ENCODE measurements around the gene CCNYL1. TPM values are rescaled to one million over a fixed set of nuclear protein-coding genes. Genes with fewer than 3 reads are reported as not detected.

The CCNYL1 gene
- total RNA-seq, 2 experiments from 2014 or later, result 4.2 to 24.2 TPM

DNA sequence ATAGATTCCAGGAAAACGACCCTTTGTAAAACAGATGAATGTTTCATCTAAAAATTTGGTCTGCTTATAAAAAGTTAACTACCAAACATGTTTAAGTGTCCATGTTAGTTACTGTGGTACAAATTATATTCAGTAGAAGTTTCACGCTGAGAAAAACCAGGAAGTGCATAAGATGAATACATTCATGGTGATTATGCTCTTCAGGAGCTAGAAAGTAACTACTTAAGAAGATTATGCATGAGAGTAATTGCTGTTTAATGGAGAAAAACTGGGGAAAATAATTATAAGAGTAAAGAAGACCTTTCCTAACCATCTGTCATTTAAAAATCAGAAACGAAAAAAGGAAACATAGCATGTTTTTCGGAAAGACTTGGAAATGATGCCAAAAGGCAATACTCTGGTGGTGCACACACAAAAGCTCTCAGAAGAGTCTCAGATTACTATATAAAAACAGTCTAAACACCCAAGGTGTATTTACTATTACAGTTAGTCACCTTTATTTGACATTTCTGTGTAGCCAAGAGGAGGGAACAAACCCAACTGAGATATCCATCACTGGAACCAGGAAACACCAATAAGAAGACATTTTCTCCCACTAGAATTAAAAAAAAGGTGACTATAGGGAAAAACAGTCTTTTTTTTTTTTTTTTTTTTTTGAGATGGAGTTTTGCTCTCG is 47.4 kb upstream of the CCNYL1 start:
- TF ChIP-seq CTCF (conservative IDR thresholded peaks at IDR 0.05; ENCODE audit: low read length), result no peak
- TF ChIP-seq EZH2phosphoT487 (IDR thresholded peaks at IDR 0.05; ENCODE audit: borderline replicate concordance, low read depth, low read length), result no peak
- Histone ChIP-seq H3K9me2 (ENCODE audit: insufficient read depth, low read length) (no peaks in the 10 kb centered on the region), H3K4me2 (ENCODE audit: low read length) (peak overlapping the region; percentile 56), H3K4me3 (ENCODE audit: low read depth, low read length, poor library complexity, severe bottlenecking) (peak overlapping the region; percentile 6), H3K36me3 (ENCODE audit: insufficient read depth, low read length) (no peaks in the 10 kb centered on the region), H4K20me1 (ENCODE audit: insufficient read depth, low read length) (no peaks in the 10 kb centered on the region), H3K27ac (ENCODE audit: low read depth, low read length, poor library complexity, severe bottlenecking) (no peak overlapping the region), H3K4me1 (ENCODE audit: insufficient read depth, low read length, poor library complexity, severe bottlenecking) (peaks cover 45% of the 10 kb centered on the region), H2AFZ (ENCODE audit: low read length) (peak overlapping the region; percentile 89), H3K79me2 (ENCODE audit: insufficient read depth, low read depth, low read length) (no peaks in the 10 kb centered on the region), H3K9me3 (ENCODE audit: low read length) (no peaks in the 10 kb centered on the region)
- ChIA-PET CTCF (ENCODE audit: unreplicated experiment) (no interaction called here), POLR2A (interaction anchor here (2.6 kb wide), 1 partner anchor 37 kb away, joined by 9 read pairs; no protein-coding TSS in a partner anchor)
- DNase-seq (ENCODE audit: low spot score), result no peak
- intact Hi-C loops (cut with micrococcal nuclease; ENCODE audit: unreplicated experiment), result no loop called here
- no TSS peak for BruUV-seq (replicated peaks)

DNA sequence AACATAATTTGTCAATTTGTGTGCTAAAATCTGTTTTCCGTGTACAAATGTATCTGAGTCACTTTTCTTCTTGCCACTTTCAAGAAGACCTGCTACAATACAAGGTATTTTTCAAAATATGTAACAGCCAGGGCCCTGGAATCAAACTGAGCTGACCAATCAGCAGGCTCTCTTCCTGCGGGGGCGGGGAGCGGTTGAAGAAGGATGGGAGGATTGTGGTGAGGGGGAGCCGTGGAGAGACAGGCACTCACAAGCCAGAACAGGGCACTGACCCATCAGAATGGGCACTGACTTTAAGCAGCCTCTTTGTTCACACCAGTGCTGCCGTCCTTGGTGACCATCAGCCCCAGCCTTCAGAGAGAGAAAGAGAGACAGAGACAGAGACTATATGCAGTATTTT is 40.6 kb upstream of the CCNYL1 start:
- Histone ChIP-seq H3K36me3 (ENCODE audit: insufficient read depth, low read length) (no peaks in the 10 kb centered on the region), H2AFZ (ENCODE audit: low read length) (no peak overlapping the region), H3K9me2 (ENCODE audit: insufficient read depth, low read length) (no peaks in the 10 kb centered on the region), H4K20me1 (ENCODE audit: insufficient read depth, low read length) (no peaks in the 10 kb centered on the region), H3K27ac (ENCODE audit: low read depth, low read length, poor library complexity, severe bottlenecking) (no peak overlapping the region), H3K4me1 (ENCODE audit: insufficient read depth, low read length, poor library complexity, severe bottlenecking) (peaks cover 10% of the 10 kb centered on the region), H3K4me2 (ENCODE audit: low read length) (no peak overlapping the region), H3K4me3 (ENCODE audit: low read depth, low read length, poor library complexity, severe bottlenecking) (no peak overlapping the region), H3K79me2 (ENCODE audit: insufficient read depth, low read depth, low read length) (no peaks in the 10 kb centered on the region), H3K9me3 (ENCODE audit: low read length) (no peaks in the 10 kb centered on the region)
- BruUV-seq (replicated peaks), result no TSS peak
- TF ChIP-seq CTCF (conservative IDR thresholded peaks at IDR 0.05; ENCODE audit: low read length), result no peak
- TF ChIP-seq EZH2phosphoT487 (IDR thresholded peaks at IDR 0.05; ENCODE audit: borderline replicate concordance, low read depth, low read length), result no peak
- DNase-seq (ENCODE audit: low spot score), result no peak
- intact Hi-C loops (cut with micrococcal nuclease; ENCODE audit: unreplicated experiment), result no loop called here
- ChIA-PET CTCF (ENCODE audit: unreplicated experiment) (no interaction called here), POLR2A (no interaction called here)

DNA sequence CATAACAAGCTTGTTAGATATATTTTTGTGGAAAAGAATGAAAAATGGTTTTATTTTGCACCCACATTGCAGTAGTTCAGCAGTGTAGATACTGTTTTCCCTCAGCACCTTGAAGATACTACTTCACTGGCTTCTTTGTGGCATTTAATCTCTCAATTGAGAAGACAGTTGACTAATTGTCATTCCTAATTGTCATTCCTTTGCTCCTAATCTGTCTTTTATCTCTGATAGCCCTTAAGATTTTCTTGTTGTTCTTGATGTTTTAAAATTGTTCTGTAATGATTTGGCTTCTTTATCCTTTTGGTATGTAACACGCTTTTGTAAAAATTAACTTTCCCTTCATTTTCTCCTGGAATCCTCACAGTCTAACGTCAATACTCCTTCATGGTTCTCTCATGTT is 38.0 kb upstream of the CCNYL1 start:
- Histone ChIP-seq H3K36me3 (ENCODE audit: insufficient read depth, low read length) (no peaks in the 10 kb centered on the region), H2AFZ (ENCODE audit: low read length) (no peak overlapping the region), H3K79me2 (ENCODE audit: insufficient read depth, low read depth, low read length) (no peaks in the 10 kb centered on the region), H4K20me1 (ENCODE audit: insufficient read depth, low read length) (no peaks in the 10 kb centered on the region), H3K4me3 (ENCODE audit: low read depth, low read length, poor library complexity, severe bottlenecking) (no peak overlapping the region), H3K9me2 (ENCODE audit: insufficient read depth, low read length) (no peaks in the 10 kb centered on the region), H3K27ac (ENCODE audit: low read depth, low read length, poor library complexity, severe bottlenecking) (no peak overlapping the region), H3K9me3 (ENCODE audit: low read length) (no peaks in the 10 kb centered on the region), H3K4me1 (ENCODE audit: insufficient read depth, low read length, poor library complexity, severe bottlenecking) (no peaks in the 10 kb centered on the region), H3K4me2 (ENCODE audit: low read length) (no peak overlapping the region)
- no TSS peak for BruUV-seq (replicated peaks)
- DNase-seq (ENCODE audit: low spot score), result no peak
- TF ChIP-seq EZH2phosphoT487 (IDR thresholded peaks at IDR 0.05; ENCODE audit: borderline replicate concordance, low read depth, low read length) (no peak), CTCF (conservative IDR thresholded peaks at IDR 0.05; ENCODE audit: low read length) (no peak)
- ChIA-PET CTCF (ENCODE audit: unreplicated experiment) (no interaction called here), POLR2A (interaction anchor here (0.6 kb wide), 1 partner anchor 21 kb away, joined by 5 read pairs; no protein-coding TSS in a partner anchor)
- intact Hi-C loops (cut with micrococcal nuclease; ENCODE audit: unreplicated experiment), result no loop called here
